ENCODE measurements around the gene ANXA8L1.
"Not testable (repeated sequence)": the region's sequence is repeated elsewhere in the genome, so short reads cannot be mapped to it uniquely, and the experiment has no call there.

DNA sequence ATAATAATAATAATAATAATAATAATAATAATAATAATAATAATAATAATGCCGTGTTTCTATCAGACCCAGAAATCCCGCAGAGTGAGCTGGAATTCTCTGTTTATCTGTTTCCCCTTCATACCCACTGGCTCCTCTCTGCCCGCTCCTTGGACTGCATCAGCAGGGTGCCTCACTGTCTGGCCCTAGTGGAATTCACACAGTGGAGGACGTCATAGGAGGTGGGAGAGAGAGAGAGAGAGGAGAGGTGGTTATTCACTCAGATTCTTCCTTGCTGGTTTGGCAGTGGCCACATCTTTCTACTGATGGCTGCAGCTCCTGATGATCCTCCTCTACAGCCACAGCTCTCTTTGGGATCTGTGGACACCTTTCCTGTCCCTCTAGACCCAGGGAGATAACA lies 10.1 kb upstream of the ANXA8L1 start:
- not testable (repeated sequence) for TF ChIP-seq CTCF (IDR thresholded peaks at IDR 0.05; ENCODE audit: low read length); EZH2 (optimal IDR thresholded peaks at IDR 0.05; ENCODE audit: low read depth, low read length)

All from MM.1S (cell line).